HG02623 (cell line): ENCODE data around the gene GJA1.
"Not testable (repeated sequence)": the region's sequence is repeated elsewhere in the genome, so short reads cannot be mapped to it uniquely, and the experiment has no call there.

Experiments used
- ATAC-seq: cut with Tn5 transposase; IDR thresholded peaks from one replicate; pipeline ENCODE4 v1.9.1; 2021; ENCODE audit warnings: moderate library complexity; ENCODE audit not compliant: unreplicated experiment

The GJA1 gene

GRCh38 chr6:121435444-121436069 lies at the start of gene GJA1:
Gene GJA1, plus strand, starts transcription at chr6:121435646. Its CDS starts 11,202 bp downstream, at chr6:121446848.
- ATAC-seq = no peak

GRCh38 chr6:121386551-121386950 lies 48.9 kb upstream of the GJA1 start:
- not testable (repeated sequence) for ATAC-seq

GRCh38 chr6:121389419-121389818 lies 46.0 kb upstream of the GJA1 start:
- no peak for ATAC-seq

- no peak for ATAC-seq
These were observed 41.5 kb upstream of the GJA1 start for GRCh38 chr6:121393731-121394505.

- ATAC-seq = no peak
These were observed 39.7 kb upstream of the GJA1 start for GRCh38 chr6:121395736-121396135.

- ATAC-seq = not testable (repeated sequence)
These were observed 38.3 kb upstream of the GJA1 start for GRCh38 chr6:121397188-121397587.

- no peak for ATAC-seq
These were observed 37.3 kb upstream of the GJA1 start for GRCh38 chr6:121398127-121398526.

- no peak for ATAC-seq
These were observed 35.5 kb upstream of the GJA1 start for GRCh38 chr6:121399966-121400365.

- no peak for ATAC-seq
These were observed 31.5 kb upstream of the GJA1 start for GRCh38 chr6:121403964-121404363.

- ATAC-seq = no peak
These were observed 30.1 kb upstream of the GJA1 start for GRCh38 chr6:121405306-121405705.

- ATAC-seq = no peak
These were observed 27.1 kb upstream of the GJA1 start for GRCh38 chr6:121408321-121408720.

GRCh38 chr6:121413879-121414278 lies 21.6 kb upstream of the GJA1 start:
- no peak for ATAC-seq

GRCh38 chr6:121418346-121418745 lies 17.1 kb upstream of the GJA1 start:
- no peak for ATAC-seq

GRCh38 chr6:121426686-121427085 lies 8.8 kb upstream of the GJA1 start:
- ATAC-seq = no peak

GRCh38 chr6:121428872-121429756 lies 6.3 kb upstream of the GJA1 start:
- ATAC-seq = no peak

GRCh38 chr6:121430514-121431460 lies 4.7 kb upstream of the GJA1 start:
- no peak for ATAC-seq

- ATAC-seq = not testable (repeated sequence)
These were observed 3.7 kb upstream of the GJA1 start for GRCh38 chr6:121431776-121432175.

- ATAC-seq = no peak
These were observed 1.2 kb upstream of the GJA1 start for GRCh38 chr6:121434037-121434770.

- ATAC-seq = no peak
These were observed 920 bp downstream of the GJA1 start for GRCh38 chr6:121436274-121436857.
